ENCODE results near the gene TRAPPC3L.

TRAPPC3L gene

GRCh38 chr6:116545651-116546050, at the start of gene TRAPPC3L:
TRAPPC3L (minus strand) TSS chr6:116545684; CDS start chr6:116545514, 170 bp downstream.
- in situ Hi-C loops (cut with MboI; ENCODE audit: low sequenced_read_pairs), result no loop called here

GRCh38 chr6:116595247-116595646, 49.8 kb upstream of the TRAPPC3L start:
- in situ Hi-C loops (cut with MboI; ENCODE audit: low sequenced_read_pairs), result no loop called here

GRCh38 chr6:116586738-116587137, 41.3 kb upstream of the TRAPPC3L start:
- in situ Hi-C loops (cut with MboI; ENCODE audit: low sequenced_read_pairs), result no loop called here

GRCh38 chr6:116586276-116586675, 40.8 kb upstream of the TRAPPC3L start:
- in situ Hi-C loops (cut with MboI; ENCODE audit: low sequenced_read_pairs), result no loop called here

GRCh38 chr6:116580198-116580597, 34.7 kb upstream of the TRAPPC3L start:
- in situ Hi-C loops (cut with MboI; ENCODE audit: low sequenced_read_pairs), result no loop called here

GRCh38 chr6:116579143-116579542, 33.7 kb upstream of the TRAPPC3L start:
- in situ Hi-C loops (cut with MboI; ENCODE audit: low sequenced_read_pairs), result no loop called here

- in situ Hi-C loops (cut with MboI; ENCODE audit: low sequenced_read_pairs), result no loop called here
Measured at GRCh38 chr6:116578335-116578734, 32.9 kb upstream of the TRAPPC3L start.

- in situ Hi-C loops (cut with MboI; ENCODE audit: low sequenced_read_pairs), result no loop called here
Measured at GRCh38 chr6:116577486-116577885, 32.0 kb upstream of the TRAPPC3L start.

GRCh38 chr6:116575227-116575626, 29.7 kb upstream of the TRAPPC3L start:
- in situ Hi-C loops (cut with MboI; ENCODE audit: low sequenced_read_pairs), result no loop called here

- in situ Hi-C loops (cut with MboI; ENCODE audit: low sequenced_read_pairs), result no loop called here
Measured at GRCh38 chr6:116572162-116572561, 26.7 kb upstream of the TRAPPC3L start.

GRCh38 chr6:116571683-116572000, 26.2 kb upstream of the TRAPPC3L start:
- in situ Hi-C loops (cut with MboI; ENCODE audit: low sequenced_read_pairs), result no loop called here

- in situ Hi-C loops (cut with MboI; ENCODE audit: low sequenced_read_pairs), result no loop called here
Measured at GRCh38 chr6:116570856-116571682, 25.6 kb upstream of the TRAPPC3L start, which contains the start of gene RWDD1. RWDD1 (plus strand) TSS chr6:116571504; CDS start chr6:116571583, 79 bp downstream.

GRCh38 chr6:116568821-116569755, 23.6 kb upstream of the TRAPPC3L start:
- in situ Hi-C loops (cut with MboI; ENCODE audit: low sequenced_read_pairs), result loop anchor here (10.0 kb wide), 1 partner anchor 284 kb away; no protein-coding TSS in a partner anchor

- in situ Hi-C loops (cut with MboI; ENCODE audit: low sequenced_read_pairs), result loop anchor here (10.0 kb wide), 1 partner anchor 283 kb away; no protein-coding TSS in a partner anchor
Measured at GRCh38 chr6:116568111-116568510, 22.6 kb upstream of the TRAPPC3L start.

- in situ Hi-C loops (cut with MboI; ENCODE audit: low sequenced_read_pairs), result loop anchor here (10.0 kb wide), 1 partner anchor 280 kb away; no protein-coding TSS in a partner anchor
Measured at GRCh38 chr6:116564921-116565872, 19.7 kb upstream of the TRAPPC3L start.

GRCh38 chr6:116564311-116564710, 18.8 kb upstream of the TRAPPC3L start:
- in situ Hi-C loops (cut with MboI; ENCODE audit: low sequenced_read_pairs), result loop anchor here (10.0 kb wide), 1 partner anchor 280 kb away; no protein-coding TSS in a partner anchor

GRCh38 chr6:116563830-116564229, 18.3 kb upstream of the TRAPPC3L start:
- in situ Hi-C loops (cut with MboI; ENCODE audit: low sequenced_read_pairs), result loop anchor here (10.0 kb wide), 1 partner anchor 279 kb away; no protein-coding TSS in a partner anchor

- in situ Hi-C loops (cut with MboI; ENCODE audit: low sequenced_read_pairs), result loop anchor here (10.0 kb wide), 1 partner anchor 278 kb away; no protein-coding TSS in a partner anchor
Measured at GRCh38 chr6:116562614-116563013, 17.1 kb upstream of the TRAPPC3L start.

- in situ Hi-C loops (cut with MboI; ENCODE audit: low sequenced_read_pairs), result loop anchor here (10.0 kb wide), 1 partner anchor 277 kb away; no protein-coding TSS in a partner anchor
Measured at GRCh38 chr6:116562019-116562403, 16.5 kb upstream of the TRAPPC3L start.
